HG03066 (cell line): ENCODE results near the gene DLG1.

Source experiments
- ATAC-seq: cut with Tn5 transposase; IDR thresholded peaks from one replicate; pipeline ENCODE4 v1.9.1; 2021; ENCODE audit warnings: low read depth; ENCODE audit not compliant: unreplicated experiment

The DLG1 gene

DNA sequence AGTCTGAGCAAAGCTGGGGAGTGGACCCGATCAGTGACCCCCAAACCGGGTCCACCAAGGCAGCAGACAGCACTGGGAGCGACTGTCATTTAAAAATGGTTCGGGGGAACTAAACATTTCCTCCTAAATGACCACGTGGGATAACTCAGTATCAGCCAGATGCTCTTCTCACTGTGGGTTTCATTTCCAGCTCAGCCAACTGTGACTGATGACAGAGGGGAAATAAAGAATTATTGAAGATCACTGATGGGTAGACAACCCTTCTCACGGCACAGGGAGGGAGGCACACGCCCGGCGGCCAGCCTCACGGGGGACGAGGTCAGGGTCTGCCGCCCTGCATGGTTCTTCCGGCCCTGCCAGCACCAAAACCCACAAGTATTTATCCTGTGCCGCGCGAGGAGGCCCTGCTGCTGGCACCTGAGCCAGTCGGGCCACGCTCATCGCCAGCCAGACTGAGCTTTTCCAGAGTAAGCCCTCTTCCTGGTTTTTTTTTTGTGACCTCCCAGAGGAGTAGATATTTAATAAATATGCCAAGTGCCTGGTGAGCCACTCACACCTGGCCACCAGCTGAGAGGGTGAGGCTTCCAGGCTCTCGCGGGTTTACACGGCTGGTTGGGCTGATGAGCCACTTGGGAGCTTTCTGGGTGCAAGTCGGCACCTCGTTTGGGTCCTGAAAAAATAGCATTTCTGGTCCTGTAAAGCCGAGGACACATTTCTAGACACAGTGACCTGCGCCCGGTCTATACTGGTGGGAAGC, 275.0 kb downstream of the DLG1 start:
- peak; percentile 51 for ATAC-seq

DNA sequence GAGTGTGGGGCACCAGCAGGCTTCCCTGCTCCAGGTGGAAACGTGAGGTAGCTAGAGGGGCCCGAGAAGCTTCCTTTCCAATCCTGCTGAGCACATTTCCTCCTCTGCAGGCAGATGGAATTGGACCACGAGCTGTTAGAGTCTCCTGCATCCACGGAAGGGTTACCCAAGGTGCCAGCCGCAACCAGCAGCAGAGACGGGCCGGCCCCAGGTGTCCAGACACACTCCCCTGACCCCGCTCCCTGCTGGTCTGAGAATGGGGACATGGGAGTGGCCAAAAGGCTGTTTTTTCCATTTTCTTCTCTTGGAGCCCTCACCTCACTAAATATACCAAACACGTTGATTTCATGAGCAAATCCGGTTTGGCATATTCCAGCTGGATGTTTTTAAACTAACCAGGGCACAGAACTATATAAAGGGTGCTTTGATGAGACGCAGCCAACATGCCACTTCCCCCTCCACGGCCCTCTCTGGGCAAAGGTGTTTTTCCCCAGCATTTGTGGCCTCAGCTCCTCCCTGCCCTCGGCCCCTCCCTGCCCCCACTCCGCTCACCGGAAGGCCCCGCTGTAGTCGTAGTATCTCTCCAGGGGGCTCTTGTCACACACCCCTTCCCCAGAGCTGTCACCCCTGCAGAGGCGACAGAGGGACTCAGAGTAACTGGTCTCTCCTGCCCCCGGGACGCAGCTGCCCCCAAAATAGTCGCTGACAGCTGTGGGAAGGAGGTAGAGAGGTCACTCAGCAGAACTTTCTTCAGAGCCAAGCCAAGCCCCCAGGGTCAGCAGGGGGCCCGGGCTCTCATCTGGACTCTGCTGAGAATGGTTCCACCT, 275.8 kb downstream of the DLG1 start:
- ATAC-seq = no peak

DNA sequence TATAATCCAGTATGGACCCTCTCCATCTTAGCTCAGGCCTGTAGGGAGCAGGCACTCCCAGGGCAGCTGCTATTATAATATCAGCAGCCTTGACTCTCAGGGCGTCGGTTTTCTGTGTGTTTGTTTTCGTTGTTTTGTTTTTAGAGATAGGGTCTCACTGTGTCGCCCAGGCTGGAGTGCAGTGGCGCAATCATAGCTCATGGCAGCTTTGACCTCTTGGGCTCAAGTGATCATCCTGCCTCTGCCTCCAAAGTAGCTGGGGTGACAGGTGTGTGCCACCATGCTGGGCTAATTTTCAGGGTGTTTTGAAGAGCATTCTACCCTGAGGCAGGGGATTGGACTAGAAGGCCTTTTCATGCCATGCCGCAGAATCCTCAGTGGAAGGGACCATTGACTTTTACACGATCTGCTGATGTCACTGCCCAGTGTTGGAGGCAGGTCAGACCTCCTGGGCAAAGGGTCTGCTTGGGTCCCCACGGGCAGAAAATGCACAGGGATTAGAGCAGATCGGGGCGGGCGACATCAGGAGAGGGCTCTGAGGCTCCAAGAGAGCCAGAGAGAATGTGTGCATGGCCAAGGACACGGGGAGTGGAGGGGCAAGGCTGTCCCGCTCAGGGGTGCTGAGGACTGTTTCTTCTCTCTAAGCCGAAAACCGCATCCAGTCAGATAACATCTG, 276.5 kb downstream of the DLG1 start:
- no peak for ATAC-seq

DNA sequence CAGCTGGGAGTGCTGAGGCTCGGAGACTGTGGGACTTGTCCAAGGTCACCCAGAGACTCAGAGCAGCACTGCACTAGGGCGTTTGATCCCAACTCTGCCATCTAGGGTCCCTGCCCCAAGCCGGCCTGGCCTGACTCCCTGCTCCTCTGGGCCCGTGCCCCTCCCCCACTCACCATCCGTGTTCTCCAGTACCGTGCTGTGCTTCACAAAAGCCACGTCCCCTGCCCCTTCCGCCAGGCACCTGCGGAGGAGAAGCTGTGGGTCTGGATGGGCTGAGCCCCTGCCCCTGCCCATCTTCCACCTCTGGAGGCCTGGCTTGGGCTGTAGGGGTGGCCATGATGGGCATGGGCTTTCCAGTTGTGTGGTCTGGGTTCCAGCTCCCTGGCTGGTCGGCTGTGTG, 277.2 kb downstream of the DLG1 start:
- ATAC-seq = no peak

DNA sequence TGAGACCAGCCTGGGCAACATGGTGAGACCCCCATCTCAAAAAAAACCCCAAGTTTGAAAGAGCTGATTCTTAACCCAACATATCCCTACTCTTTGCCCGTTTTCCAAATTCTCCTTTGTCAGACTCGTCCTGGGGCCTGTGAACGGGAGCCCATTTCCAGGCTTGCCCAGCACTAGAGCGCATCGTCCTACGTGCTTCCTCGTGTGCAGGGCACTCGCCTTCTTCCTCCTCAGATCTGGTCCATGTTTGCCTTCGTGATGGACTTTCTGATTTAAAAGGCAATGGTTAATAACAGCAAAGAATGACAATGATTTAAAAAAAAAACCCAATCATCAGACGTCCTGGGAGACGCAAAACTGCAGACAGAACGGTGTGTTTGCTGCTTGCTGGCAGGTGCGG, 278.9 kb downstream of the DLG1 start:
- no peak for ATAC-seq

DNA sequence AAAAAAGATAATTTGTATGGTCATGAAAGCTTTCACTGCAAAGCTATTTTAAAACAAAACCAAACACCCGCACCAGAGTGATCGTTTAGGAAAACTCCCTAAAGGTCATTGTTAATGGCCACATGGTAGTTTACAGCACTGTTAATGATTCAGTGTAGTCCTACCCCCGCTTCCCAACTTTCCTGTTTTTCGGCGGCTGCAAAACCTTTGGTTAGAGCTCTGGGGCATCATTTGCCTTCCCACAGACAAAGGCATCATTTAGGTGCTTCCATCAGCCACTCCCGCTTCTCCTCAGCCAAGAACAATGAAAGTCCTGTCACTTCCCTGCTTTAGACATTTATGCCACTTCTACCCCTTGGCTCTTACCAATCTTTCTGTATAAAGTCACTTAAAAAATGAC, 279.4 kb downstream of the DLG1 start:
- ATAC-seq = no peak

DNA sequence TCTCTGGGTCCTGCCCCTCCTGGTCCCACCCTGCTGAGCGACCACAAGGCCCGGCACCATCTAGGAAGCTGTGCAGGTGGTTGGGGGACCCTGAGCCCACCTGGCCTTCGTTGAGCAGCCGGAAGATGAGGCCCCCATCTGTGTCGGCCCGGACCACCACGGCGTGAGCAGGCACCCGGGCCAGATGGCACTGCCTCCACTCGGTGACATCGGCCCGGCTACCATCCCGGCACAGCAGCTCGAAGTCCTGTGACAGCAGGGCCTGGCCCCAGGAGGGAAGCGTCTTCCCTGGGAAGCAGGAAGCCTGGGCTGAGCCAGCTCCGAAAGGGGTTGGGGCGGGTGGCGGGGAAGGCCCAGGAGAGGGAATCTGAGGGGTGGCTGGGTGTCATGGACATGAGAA, 281.4 kb downstream of the DLG1 start:
- no peak for ATAC-seq

DNA sequence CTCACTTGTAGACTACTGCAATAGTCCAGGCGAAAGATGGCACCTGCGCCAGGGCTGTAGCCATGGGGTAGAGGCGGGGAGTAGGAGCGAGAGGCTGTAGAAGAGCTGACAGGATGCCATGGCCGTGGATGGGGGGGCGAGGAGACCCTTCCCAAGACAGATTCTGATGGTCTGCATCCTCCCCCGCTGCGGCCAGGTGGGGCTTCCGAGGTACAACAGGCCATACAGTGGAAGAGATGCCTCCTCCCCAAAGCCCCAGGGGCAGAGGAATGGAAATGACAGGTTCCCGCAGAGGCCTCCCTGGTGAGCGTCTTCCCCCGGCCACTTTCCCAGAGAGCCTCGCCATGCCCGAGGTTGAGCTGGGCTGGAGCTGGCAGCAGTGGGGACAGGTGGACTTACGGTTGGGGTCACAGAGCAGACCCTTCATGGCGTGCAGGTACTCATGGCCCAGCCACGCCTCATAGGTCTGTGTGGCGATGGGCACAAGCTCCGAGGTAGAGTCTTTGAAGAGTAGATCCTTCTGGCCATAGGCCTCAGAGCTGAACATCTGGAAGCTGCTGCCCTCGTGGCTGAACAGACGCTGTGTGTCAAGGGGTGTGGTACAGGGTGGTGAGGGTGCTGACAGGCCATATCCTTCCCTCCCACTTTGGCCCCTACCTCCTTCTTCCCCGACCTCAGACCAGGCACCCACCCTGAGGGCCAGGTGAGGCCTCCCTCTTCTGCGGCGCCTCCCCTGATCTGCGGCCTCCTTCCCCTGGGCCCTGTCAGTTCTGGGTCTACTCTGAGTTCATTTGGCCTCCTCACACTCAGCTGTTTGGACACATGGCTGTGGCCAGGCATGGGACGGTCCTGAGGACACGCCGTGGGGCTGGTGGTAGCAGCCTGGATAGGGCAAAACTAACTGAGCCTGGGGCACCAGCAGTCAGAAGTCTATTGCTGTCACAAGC, 282.3 kb downstream of the DLG1 start:
- ATAC-seq = no peak

DNA sequence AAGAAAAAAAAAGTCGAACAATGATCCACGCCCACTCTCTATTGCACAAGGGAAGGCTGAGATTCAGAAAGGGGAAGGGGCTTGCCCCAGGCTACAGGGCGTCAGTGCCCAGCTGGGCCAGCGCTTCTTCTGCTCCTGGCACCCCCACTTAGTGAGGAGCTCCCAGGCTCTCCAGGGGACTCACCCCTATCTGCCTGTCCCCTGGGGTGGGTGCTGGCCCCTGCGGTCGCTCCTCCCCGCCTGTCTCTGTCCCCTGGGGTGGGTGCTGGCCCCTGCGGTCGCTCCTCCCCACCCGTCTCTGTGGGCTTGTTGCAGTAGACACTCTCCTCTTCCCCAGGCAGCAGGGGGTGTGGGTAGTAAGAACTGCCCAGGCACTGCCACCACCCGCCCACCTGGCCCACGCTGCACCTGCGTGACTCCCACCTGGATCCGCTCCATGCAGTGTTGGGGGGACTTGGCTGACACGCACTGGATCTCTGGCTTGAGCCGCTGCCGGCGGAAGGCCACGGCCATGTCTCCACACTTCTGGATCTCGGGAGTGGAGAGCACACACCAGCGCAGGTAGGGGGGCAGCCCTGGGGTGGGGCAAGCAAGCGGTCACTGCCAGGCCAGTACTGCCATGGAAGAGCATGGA, 283.4 kb downstream of the DLG1 start:
- ATAC-seq = no peak

DNA sequence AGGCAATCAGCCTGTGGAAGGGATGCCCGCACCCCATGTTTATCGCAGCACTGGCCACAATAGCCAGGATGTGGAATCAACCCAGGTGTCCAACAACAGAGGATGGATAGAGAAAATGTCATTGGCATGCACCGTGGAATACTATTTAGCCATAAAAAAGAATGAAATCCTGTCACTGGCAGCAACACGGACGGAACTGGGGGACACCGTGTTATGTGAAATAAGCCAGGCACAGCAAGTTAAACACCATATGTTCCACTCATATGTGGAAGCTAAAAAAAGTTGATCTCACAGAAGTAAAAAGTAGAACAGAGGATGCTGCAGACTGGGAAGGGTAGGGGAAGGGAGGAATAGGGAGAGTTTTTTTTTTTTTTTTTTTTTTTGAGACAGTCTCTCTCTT, 284.4 kb downstream of the DLG1 start:
- no peak for ATAC-seq

DNA sequence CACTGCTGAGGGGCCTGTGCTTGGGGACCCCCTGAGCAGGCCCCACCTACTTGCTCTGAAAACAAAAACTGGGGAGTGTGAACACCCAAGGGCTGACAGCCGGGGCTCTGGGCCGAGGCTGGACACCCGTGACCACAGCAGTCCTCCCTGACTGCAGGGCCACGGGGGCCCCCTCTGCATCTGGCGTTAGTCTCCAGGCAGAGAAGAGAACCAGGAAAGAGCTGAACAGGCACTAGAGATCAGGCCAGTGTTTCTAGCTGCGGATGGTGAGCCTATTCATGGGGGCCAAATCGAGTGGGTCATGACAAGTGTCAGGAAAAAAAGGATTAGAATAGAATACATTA, 285.9 kb downstream of the DLG1 start:
- no peak for ATAC-seq

DNA sequence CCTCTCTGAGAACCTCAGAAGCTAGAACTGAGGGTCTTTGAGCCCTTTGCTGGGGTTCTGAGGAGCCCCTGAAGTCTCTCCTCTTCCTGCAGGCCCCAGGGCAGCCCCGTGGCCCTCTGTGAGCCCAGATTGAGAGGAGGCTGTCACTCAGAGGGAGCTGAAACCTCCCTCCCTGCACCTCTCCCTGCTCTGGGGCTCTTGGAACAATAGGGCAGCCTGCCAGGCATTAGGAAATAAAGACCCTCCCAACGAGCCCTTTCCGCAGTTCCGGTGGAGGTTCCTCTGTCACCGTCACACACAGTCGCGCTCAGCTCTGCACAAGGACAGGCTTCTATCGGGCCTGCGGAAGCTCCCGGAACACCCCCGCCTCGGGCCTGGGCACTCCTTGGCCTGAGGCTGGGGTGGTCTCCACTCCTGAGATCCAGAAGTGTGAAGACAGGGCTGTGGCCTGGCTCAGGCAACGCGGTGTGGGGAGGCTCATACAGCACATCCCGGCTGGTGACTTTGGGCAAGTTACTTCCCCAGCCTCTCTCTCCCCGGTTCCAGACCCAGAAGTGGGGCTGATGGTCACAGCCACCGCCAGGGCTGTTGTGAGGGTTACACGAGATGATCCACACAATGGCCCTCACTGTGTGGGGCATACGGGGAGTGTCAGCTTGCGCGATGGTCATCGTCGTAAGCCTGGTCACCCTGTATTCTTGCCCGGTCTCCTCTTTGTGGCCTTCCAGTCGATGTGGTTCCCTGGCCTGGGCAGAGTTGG, 286.5 kb downstream of the DLG1 start:
- no peak for ATAC-seq

DNA sequence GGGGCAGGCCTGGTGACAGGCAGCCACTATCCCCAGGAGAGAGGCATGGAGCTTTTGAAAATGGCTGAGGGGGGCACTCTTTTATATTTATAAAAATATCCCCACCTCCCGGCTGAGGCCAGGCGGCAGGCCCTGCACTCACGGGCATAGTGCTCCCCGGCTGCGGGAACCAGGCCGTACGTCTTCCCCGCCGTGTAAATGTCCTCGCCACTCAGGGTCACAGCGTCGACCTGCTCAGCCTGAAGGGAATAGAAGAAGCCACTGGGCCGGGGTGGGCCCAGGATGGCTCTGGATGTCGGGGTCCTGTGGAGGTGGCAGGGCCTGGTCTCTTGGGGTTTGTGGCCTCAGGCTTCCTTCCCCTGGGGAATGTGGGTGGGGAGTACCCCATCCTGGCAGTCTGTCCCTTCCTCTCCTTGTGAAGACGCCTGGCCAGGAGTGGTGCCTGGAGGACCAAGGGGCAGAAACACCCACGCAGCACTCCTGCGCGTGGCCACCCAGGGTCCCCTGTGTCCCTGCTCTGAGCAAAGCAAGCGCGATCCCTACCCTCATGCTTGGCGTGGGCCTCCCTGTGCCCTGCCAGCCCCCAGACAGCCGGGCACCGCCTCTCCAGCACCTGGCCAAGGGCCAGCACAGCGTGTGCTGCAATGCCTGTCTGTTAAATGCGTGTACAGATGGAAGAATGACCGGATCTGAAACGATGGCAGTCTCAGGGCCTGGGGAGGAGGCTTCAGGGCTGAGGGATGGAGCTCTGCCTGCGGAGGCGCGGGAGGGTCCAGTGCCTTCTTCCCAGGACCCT, 287.7 kb downstream of the DLG1 start:
- ATAC-seq = no peak

DNA sequence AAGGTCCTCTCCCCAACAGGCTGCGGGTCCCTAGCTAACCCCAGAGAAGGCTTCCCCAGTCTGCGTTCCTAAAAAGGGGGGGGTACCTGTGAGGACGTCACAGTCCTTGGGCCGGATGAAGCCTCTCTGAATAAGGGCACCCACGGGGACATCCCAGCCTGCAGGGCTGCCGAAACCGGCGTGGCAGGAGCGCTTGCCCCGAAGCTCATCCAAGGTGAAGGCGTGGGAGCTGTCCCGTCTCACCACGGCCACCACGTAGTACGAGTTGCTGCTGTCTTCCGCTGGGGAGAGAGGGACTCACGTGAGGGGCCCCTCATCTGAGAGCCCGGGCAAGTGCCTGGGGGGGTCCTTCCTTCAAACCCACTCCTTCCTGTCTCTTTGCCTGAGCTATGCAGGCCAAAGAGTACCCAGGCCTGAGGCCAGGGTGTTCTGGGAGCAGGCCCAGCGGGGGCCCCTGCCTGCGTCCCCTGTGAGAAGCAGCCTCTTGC, 288.8 kb downstream of the DLG1 start:
- no peak for ATAC-seq

DNA sequence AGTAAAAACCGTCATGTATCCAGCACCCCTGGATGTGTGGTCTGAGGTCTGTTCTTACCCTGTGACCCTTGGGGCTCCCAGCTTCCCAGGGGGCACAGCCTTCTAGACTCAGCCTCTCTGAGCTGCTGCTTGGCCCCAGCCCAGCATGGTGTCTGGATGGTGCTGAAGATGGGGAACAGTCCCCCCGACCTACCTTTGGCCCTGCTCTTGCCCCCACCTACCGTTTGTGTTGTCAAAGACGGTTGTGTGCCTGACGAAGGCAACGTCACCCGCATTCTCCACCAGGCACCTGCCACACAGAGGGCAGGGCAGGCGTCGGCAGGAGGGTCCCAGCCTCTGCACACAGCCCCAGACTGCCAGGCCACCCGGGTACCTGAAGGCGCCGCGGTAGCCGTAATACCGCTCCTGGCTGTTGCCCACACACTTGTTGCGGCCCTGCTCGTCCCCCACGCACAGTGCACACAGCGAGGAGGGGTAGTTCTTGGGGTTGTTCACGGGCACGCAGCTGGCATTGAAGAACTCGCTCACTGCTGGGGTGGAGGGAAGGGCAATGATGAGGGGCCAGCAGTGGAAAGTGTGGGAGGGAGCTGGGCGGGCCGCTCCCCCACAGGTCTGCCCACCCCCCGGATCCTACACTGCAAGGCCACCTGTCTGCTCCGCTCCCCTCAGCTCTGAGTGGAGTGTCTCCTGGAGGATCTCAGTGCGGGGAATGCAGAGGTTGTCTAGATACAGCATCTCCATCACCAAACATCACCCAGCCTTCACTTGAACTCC, 289.8 kb downstream of the DLG1 start:
- no peak for ATAC-seq

DNA sequence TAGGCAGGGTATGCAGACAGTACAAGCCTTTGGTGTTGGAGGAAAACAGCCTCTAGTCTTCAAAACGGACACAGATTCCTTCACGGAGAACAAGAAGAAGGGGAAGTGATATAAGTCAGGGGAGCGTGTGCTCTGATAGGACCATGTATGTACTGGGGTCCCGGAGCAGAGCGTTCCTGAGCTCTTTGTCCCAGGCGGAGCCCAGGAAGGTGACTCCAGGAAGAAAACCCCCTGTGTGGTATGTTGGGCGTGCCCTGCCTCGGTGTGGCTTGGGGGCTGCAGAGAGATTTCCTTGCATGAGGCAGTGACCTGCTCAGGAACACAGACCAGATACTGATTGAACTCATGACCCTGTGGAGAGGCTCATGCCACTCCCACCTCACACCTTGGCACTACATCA, 290.5 kb downstream of the DLG1 start:
- ATAC-seq = no peak

DNA sequence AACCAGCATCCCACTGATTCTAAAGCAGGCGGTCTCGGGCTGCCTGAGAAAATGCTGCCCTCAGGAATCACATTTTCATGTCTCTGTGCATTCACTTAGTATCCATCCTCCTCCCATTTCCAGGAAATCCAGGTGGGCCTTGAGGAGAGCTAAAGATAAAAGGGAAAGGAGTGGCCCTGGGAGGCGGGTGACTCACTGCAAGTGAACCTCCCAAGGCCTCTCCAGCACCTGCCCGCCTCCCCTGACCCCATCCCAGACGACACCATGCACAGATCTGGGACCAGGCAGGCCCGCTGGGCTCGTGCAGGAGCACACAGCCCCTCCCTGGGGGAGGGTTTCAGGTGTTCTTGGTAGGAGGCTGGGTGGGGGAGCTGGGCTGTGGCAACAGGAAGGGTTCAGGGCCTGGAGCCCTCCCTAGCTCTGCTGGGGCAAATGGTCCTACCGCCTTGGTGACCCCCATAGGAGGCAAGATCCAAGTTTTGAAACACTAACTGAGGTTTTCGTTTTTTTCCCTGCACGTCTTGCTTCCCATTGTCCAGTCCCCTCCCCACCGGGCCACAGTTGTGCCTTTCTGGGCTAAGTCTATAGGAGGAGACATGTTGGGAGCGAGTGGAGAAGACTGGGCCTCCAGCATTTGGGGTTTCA, 291.0 kb downstream of the DLG1 start:
- ATAC-seq = no peak
